ENCODE measurements around the gene TRIM47.

- no peak for TF ChIP-seq EZH2 (IDR thresholded peaks at IDR 0.05)
- TF ChIP-seq, protein P1, sequence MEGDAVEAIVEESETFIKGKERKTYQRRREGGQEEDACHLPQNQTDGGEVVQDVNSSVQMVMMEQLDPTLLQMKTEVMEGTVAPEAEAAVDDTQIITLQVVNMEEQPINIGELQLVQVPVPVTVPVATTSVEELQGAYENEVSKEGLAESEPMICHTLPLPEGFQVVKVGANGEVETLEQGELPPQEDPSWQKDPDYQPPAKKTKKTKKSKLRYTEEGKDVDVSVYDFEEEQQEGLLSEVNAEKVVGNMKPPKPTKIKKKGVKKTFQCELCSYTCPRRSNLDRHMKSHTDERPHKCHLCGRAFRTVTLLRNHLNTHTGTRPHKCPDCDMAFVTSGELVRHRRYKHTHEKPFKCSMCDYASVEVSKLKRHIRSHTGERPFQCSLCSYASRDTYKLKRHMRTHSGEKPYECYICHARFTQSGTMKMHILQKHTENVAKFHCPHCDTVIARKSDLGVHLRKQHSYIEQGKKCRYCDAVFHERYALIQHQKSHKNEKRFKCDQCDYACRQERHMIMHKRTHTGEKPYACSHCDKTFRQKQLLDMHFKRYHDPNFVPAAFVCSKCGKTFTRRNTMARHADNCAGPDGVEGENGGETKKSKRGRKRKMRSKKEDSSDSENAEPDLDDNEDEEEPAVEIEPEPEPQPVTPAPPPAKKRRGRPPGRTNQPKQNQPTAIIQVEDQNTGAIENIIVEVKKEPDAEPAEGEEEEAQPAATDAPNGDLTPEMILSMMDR (IDR thresholded peaks at IDR 0.05 in 2 of 3, conservative IDR thresholded peaks at IDR 0.05 in 1 of 3; ENCODE audit: borderline replicate concordance in 1 of 3, insufficient read depth in 1 of 3, low read depth in 2 of 3, low read length in 2 of 3) = no peak
- no peak for TF ChIP-seq JUND (IDR thresholded peaks at IDR 0.05)
- no peak for TF ChIP-seq ZFX (IDR thresholded peaks at IDR 0.05)
- TF ChIP-seq ELF1 (IDR thresholded peaks at IDR 0.05; ENCODE audit: borderline replicate concordance, low read depth) = no peak
- no peak for TF ChIP-seq EZH2phosphoT487 (IDR thresholded peaks at IDR 0.05; ENCODE audit: borderline replicate concordance)
- no peak for TF ChIP-seq POLR2AphosphoS5 (IDR thresholded peaks at IDR 0.05; ENCODE audit: low read depth, low read length)
- TF ChIP-seq, protein P2, sequence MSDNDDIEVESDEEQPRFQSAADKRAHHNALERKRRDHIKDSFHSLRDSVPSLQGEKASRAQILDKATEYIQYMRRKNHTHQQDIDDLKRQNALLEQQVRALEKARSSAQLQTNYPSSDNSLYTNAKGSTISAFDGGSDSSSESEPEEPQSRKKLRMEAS (IDR thresholded peaks at IDR 0.05) = no peak
- TF ChIP-seq ZNF274 (IDR thresholded peaks at IDR 0.05; ENCODE audit: low read depth, low read length) = no peak
- TF ChIP-seq RAD21 (IDR thresholded peaks at IDR 0.05; ENCODE audit: low read depth) = no peak
- TF ChIP-seq YY1 (IDR thresholded peaks at IDR 0.05; ENCODE audit: extremely low read depth, insufficient replicate concordance, low read depth, low read length) = no peak
- no peak for TF ChIP-seq POLR2A (IDR thresholded peaks at IDR 0.05; ENCODE audit: borderline replicate concordance, extremely low read depth, insufficient read depth, insufficient read length)
- TF ChIP-seq SIN3A (IDR thresholded peaks at IDR 0.05; ENCODE audit: low read depth) = no peak
These were observed 44.8 kb upstream of the TRIM47 start for GRCh38 chr17:75922963-75923874.

Data from HCT116 (cell line).